Kidney (tissue), 14 donors: ENCODE data around the gene POU2F3. TPM values are rescaled to one million over a fixed set of nuclear protein-coding genes. Genes with fewer than 3 reads are reported as not detected.

Source experiments
- DNase-seq, 5 donors: peaks; one replicate each; pipeline ENCODE4 v3.0.0-alpha.2; 2013 to 2020
- FAIRE-seq: peaks from 2 replicates; lab custom pipeline; 2012; peaks lifted over from hg19 to GRCh38; lab: Jason Lieb, UNC
- H3K27ac ChIP-seq, 2 donors: one replicate each; pipeline ENCODE4 v1.7.0; 2013; ENCODE audit warnings: low read depth in 2 of 2, low read length in 2 of 2, inconsistent platforms in 1 of 2
- H3K27me3 ChIP-seq: one replicate; pipeline ENCODE4 v1.7.1; 2013; ENCODE audit warnings: low read length, inconsistent platforms; ENCODE audit not compliant: control insufficient read depth, insufficient read depth
- H3K36me3 ChIP-seq, 3 donors: one replicate each; pipeline versions ENCODE4 v1.7.0 to v1.7.1; 2013; ENCODE audit warnings: low read length in 3 of 3, control low read depth in 1 of 3, inconsistent platforms in 1 of 3; ENCODE audit not compliant: insufficient read depth in 3 of 3, control insufficient read depth in 2 of 3
- H3K4me1 ChIP-seq, 3 donors: one replicate each; pipeline versions ENCODE4 v1.7.0 to v1.7.1; 2013; ENCODE audit warnings: low read length in 3 of 3, inconsistent platforms in 1 of 3, low read depth in 1 of 3; ENCODE audit not compliant: control insufficient read depth in 2 of 3, insufficient read depth in 2 of 3
- H3K4me3 ChIP-seq, 3 donors: one replicate each; pipeline versions ENCODE4 v1.7.0 to v1.8.1; 2013; ENCODE audit warnings: low read length in 3 of 3, control low read depth in 1 of 3, inconsistent platforms in 1 of 3
- H3K9ac ChIP-seq, 3 donors: one replicate each; pipeline versions ENCODE4 v1.7.0 to v1.7.1; 2013; ENCODE audit warnings: low read length in 3 of 3, control low read depth in 1 of 3, inconsistent platforms in 1 of 3
- H3K9me3 ChIP-seq, 3 donors: one replicate each; pipeline versions ENCODE4 v1.7.0 to v1.7.1; 2013; ENCODE audit warnings: low read length in 3 of 3, control low read depth in 1 of 3, inconsistent platforms in 1 of 3; ENCODE audit not compliant: control insufficient read depth in 2 of 3, insufficient read depth in 1 of 3
- intact Hi-C: fragments of 100-400 bp; cut with DNase I; formaldehyde crosslinking; loops from one replicate; pipeline ENCODE4 v1.11.1; 2022
- polyA plus RNA-seq: library from polyadenylated mRNA; stranded (reverse); fragments of 350-450 nt; fragmentation: Illumina TruSeq; extraction: RNeasy Lipid Tissue Mini Kit (QIAGEN cat#74804); gene quantifications from one replicate; pipeline ENCODE4 v1.2.3, GENCODE V29; 2014; ENCODE audit warnings: low read depth, low replicate concordance; ENCODE audit not compliant: insufficient read depth
- total RNA-seq: library from RNA; stranded (reverse); fragmentation: NEBNext Ultra II Directional; extraction: Animal tissue kit (Norgen Biotek cat#: 25700); gene quantifications from one replicate; pipeline ENCODE4 v1.2.1, GENCODE V29; 2021
- TF ChIP-seq, protein P1 (sequence below): IDR thresholded peaks from 3 replicates; pipeline ENCODE4 v1.5.1; 2012; ENCODE audit warnings: mild to moderate bottlenecking, moderate library complexity, borderline replicate concordance; ENCODE audit not compliant: insufficient read depth; ENCODE audit errors: extremely low read depth
- donor health status: control.
- donor health status: control.
- donor health status: control.
- donor health status: control.
- donor health status: control.
- donor health status: DM: yes; HTN: yes; CAD: no.
- donor health status: Normal renal cell carcinoma (clear cell type).

Gene POU2F3
- total and polyA plus RNA-seq, 2 donors from 2014 or later = 0.85 to 1.2 TPM

GRCh38 chr11:120332822-120333716 is 93.1 kb downstream of the POU2F3 start:
- DNase-seq (no peak), FAIRE-seq (no peak)
- H3K9ac ChIP-seq = no peak overlapping the region
- peaks cover 0 to 4% (median 0%) of the 10 kb centered on the region in 3 donors for H3K4me1 ChIP-seq
- no peak overlapping the region for H3K4me3 ChIP-seq
- H3K27ac ChIP-seq = no peak overlapping the region
- no peaks in the 10 kb centered on the region for H3K27me3 ChIP-seq
- TF ChIP-seq, protein P1, sequence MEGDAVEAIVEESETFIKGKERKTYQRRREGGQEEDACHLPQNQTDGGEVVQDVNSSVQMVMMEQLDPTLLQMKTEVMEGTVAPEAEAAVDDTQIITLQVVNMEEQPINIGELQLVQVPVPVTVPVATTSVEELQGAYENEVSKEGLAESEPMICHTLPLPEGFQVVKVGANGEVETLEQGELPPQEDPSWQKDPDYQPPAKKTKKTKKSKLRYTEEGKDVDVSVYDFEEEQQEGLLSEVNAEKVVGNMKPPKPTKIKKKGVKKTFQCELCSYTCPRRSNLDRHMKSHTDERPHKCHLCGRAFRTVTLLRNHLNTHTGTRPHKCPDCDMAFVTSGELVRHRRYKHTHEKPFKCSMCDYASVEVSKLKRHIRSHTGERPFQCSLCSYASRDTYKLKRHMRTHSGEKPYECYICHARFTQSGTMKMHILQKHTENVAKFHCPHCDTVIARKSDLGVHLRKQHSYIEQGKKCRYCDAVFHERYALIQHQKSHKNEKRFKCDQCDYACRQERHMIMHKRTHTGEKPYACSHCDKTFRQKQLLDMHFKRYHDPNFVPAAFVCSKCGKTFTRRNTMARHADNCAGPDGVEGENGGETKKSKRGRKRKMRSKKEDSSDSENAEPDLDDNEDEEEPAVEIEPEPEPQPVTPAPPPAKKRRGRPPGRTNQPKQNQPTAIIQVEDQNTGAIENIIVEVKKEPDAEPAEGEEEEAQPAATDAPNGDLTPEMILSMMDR = no peak
- H3K9me3 ChIP-seq = no peaks in the 10 kb centered on the region
- peaks cover 0 to 8% (median 3%) of the 10 kb centered on the region in 3 donors for H3K36me3 ChIP-seq
- intact Hi-C loops = no loop called here

GRCh38 chr11:120333801-120334200 is 93.9 kb downstream of the POU2F3 start:
- FAIRE-seq (no peak), DNase-seq (no peak)
- H3K27ac ChIP-seq = no peak overlapping the region
- no peaks in the 10 kb centered on the region for H3K9me3 ChIP-seq
- H3K9ac ChIP-seq = no peak overlapping the region
- TF ChIP-seq, protein P1 = no peak
- H3K4me1 ChIP-seq = peaks cover 0 to 4% (median 0%) of the 10 kb centered on the region in 3 donors
- no peak overlapping the region for H3K4me3 ChIP-seq
- H3K36me3 ChIP-seq = peaks cover 0 to 8% (median 0%) of the 10 kb centered on the region in 3 donors
- intact Hi-C loops = no loop called here
- H3K27me3 ChIP-seq = no peaks in the 10 kb centered on the region

GRCh38 chr11:120334332-120334731 is 94.4 kb downstream of the POU2F3 start:
- intact Hi-C loops = no loop called here

More at GRCh38 chr11:120334332-120334731, 94.4 kb downstream of the POU2F3 start:
- peaks cover 0 to 8% (median 0%) of the 10 kb centered on the region in 3 donors for H3K36me3 ChIP-seq
- no peak overlapping the region for H3K27ac ChIP-seq
- no peak overlapping the region for H3K9ac ChIP-seq
- no peaks in the 10 kb centered on the region for H3K9me3 ChIP-seq
- no peaks in the 10 kb centered on the region for H3K27me3 ChIP-seq
- FAIRE-seq (no peak), DNase-seq (no peak)
- H3K4me3 ChIP-seq = no peak overlapping the region
- TF ChIP-seq, protein P1 = no peak
- peaks cover 0 to 4% (median 0%) of the 10 kb centered on the region in 3 donors for H3K4me1 ChIP-seq
